ENCODE data around the gene CAMK4. TPM values are rescaled to one million over a fixed set of nuclear protein-coding genes. Genes with fewer than 3 reads are reported as not detected.

CAMK4 gene
- 0.01 to 0.05 TPM in 2 of 5 replicates, not detected in the others for total RNA-seq (2022; extraction: Qiagen RNA extraction; ENCODE audit: low read depth)

DNA sequence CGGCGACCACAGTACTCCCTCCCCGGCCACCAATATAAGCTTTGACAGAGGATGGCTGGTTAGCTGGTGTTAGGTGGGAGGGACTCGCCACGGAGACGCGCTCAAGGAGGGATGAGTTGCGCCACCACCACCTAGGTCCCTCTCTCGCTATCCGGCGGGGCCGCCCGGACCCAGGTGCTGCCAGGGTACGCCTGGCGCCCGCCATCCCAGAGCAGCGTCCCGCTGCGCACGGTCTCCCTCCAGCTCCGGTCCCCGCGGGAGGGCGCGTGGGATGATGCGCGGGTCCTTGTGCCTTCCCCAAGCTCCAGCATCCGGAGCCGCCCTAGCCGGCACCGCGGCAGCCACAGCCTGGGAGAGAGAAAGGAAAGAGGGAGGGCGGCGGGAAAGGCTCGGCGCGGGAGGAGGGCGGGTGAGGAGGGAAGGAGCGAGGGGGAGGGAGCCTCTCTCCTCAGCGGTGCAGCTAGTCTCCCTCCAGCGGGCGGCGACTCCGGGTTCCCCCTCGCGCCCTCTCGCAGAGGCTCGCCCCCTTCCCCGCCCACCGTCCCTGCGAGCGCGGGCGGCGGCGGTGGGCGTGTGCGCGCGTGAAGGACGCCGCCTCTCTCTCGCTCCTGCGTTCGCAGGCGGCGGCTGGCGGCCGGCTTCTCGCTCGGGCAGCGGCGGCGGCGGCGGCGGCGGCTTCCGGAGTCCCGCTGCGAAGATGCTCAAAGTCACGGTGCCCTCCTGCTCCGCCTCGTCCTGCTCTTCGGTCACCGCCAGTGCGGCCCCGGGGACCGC is at the start of gene CAMK4:
Gene CAMK4 (plus strand): TSS at position 598 of the 774 bp plus-strand sequence. CDS start 100 bp downstream, at position 698.

DNA sequence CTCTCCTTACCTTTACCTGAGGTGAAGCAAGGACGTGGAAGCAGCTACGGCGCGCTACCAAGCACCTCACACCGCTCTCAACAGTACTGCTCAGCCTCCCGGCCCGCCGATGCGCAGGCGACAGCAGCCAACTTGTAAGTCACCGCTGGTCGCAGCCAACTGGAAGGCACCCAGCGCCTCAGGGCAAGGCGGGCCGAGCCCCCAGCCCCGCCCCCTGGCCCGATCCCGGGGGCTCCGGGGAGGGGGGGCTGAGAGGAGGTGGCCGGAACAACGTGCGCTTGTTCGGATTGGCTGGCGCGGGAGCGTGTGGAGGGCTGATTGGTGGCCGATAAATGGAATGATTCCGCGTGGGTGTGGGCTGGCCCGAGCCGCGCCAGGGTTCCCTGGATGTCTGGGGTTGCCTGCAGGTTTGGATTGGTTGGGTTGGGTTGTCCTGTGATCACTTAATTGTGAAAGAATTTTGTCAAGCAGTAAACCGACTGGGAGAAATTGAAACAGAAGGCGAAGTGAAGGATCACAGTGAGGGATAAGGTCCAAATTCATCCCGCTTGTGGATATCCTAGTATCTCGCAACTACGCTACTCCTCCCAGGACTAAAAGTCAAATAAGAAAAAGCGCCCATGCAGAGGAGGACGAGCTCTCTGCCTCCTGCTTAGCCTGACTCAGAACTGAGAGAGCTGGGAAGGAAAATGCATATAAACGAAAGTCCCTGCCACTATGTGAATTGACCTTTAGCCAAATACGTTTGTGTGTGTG is 288.4 kb downstream of the CAMK4 start, which contains the start of gene STARD4:
Gene STARD4 (minus strand): TSS at position 161 of the 756 bp plus-strand sequence. CDS start 5,102 bp downstream, outside the sequence.

Other genes with a start within 250 kb of the CAMK4 start
- gene TSLP, start 152.7 kb upstream of the CAMK4 start, total RNA-seq (2022; extraction: Qiagen RNA extraction; ENCODE audit: low read depth): not detected in 5 replicates
- 11.3 to 18.0 TPM (median 15.9 TPM) in 5 replicates for gene WDR36, start 132.0 kb upstream of the CAMK4 start, total RNA-seq (2022; extraction: Qiagen RNA extraction; ENCODE audit: low read depth)

All from A549 treated with GW870086 at 1 μM for 4 hours (cell line).